Thyroid gland (tissue), 4 donors: ENCODE measurements around the gene SPEG. TPM values are rescaled to one million over a fixed set of nuclear protein-coding genes. Genes with fewer than 3 reads are reported as not detected.

Source experiments
- DNase-seq, 2 donors: peaks; one replicate each; pipeline ENCODE4 v3.0.0-alpha.2; 2019
- H3K27ac ChIP-seq, 3 donors: fragments of 200-600 bp; sonication (generic); 1 replicate in 2 of 3; 2 replicates in 1 of 3; pipeline ENCODE4 v1.5.1; 2016 to 2019; ENCODE audit warnings: mild to moderate bottlenecking in 1 of 3, moderate library complexity in 1 of 3
- H3K27me3 ChIP-seq: fragments of 200-600 bp; sonication (generic); one replicate; pipeline ENCODE4 v1.5.1; 2019
- H3K36me3 ChIP-seq, 2 donors: fragments of 200-600 bp; sonication (generic); one replicate each; pipeline ENCODE4 v1.5.1; 2016 to 2019
- H3K4me1 ChIP-seq, 2 donors: fragments of 200-600 bp; sonication (generic); one replicate each; pipeline ENCODE4 v1.5.1; 2017 to 2019
- H3K4me3 ChIP-seq, 3 donors: fragments of 200-600 bp; sonication (generic); replicated peaks in 1 of 3; 1 replicate in 2 of 3; 2 replicates in 1 of 3; pipeline ENCODE4 v1.5.1; 2016; ENCODE audit warnings: mild to moderate bottlenecking in 1 of 3
- H3K9me3 ChIP-seq: fragments of 200-600 bp; sonication (generic); one replicate; pipeline ENCODE4 v1.5.1; 2017
- POLR2A ChIP-seq, 2 donors: fragments of 450-650 bp; IDR thresholded peaks; one replicate each; pipeline ENCODE4 v1.6.1; 2017; ENCODE audit warnings: antibody characterized with exemption in 2 of 2, mild to moderate bottlenecking in 2 of 2, moderate library complexity in 1 of 2
- WGBS, 2 donors: methylation state at CpG; one replicate each; pipeline ENCODE4 v1.1.5; 2017; 5-methylcytosine and 5-hydroxymethylcytosine counted together
- intact Hi-C: fragments of 100-400 bp; cut with DNase I; formaldehyde crosslinking; loops from one replicate; pipeline ENCODE4 v1.15.1; 2023
- total RNA-seq, 4 donors: library from RNA; depleted of rRNA; stranded (reverse); fragments of >200 nt; gene quantifications; one replicate each; pipeline ENCODE4 v1.2.3, GENCODE V29; 2016
- TF ChIP-seq, protein P1 (sequence below), 6 experiments: fragments of 200-600 bp in 3 of 6; fragments of 450-650 bp in 3 of 6; sonication (generic) in 3 of 6; IDR thresholded peaks; one replicate each; pipeline ENCODE4 v1.5.1; 2016 to 2019; ENCODE audit warnings: antibody characterized with exemption in 6 of 6, mild to moderate bottlenecking in 2 of 6, inconsistent platforms in 1 of 6, moderate library complexity in 1 of 6

Gene SPEG
- total RNA-seq, 4 donors from 2014 or later: 1.9 to 3.5 (median 3.3) TPM

GRCh38 chr2:219538956-219539788 is 104.5 kb downstream of the SPEG start:
- Histone ChIP-seq H3K27me3 (no peaks in the 10 kb centered on the region), H3K27ac (no peak overlapping the region), H3K9me3 (no peaks in the 10 kb centered on the region), H3K4me3 (no peak overlapping the region), H3K36me3 (peaks cover 14 to 17% of the 10 kb centered on the region in 2 donors), H3K4me1 (peaks cover 15 to 19% of the 10 kb centered on the region in 2 donors)
- WGBS, 2 donors: 84 to 91% methylated on average over 18 to 25 of the region's 32 CpGs
- intact Hi-C loops: no loop called here
- no peak for DNase-seq
- no peak for TF ChIP-seq POLR2A (IDR thresholded peaks at IDR 0.05)
- TF ChIP-seq, protein P1, sequence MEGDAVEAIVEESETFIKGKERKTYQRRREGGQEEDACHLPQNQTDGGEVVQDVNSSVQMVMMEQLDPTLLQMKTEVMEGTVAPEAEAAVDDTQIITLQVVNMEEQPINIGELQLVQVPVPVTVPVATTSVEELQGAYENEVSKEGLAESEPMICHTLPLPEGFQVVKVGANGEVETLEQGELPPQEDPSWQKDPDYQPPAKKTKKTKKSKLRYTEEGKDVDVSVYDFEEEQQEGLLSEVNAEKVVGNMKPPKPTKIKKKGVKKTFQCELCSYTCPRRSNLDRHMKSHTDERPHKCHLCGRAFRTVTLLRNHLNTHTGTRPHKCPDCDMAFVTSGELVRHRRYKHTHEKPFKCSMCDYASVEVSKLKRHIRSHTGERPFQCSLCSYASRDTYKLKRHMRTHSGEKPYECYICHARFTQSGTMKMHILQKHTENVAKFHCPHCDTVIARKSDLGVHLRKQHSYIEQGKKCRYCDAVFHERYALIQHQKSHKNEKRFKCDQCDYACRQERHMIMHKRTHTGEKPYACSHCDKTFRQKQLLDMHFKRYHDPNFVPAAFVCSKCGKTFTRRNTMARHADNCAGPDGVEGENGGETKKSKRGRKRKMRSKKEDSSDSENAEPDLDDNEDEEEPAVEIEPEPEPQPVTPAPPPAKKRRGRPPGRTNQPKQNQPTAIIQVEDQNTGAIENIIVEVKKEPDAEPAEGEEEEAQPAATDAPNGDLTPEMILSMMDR (IDR thresholded peaks at IDR 0.05): no peak

DNA sequence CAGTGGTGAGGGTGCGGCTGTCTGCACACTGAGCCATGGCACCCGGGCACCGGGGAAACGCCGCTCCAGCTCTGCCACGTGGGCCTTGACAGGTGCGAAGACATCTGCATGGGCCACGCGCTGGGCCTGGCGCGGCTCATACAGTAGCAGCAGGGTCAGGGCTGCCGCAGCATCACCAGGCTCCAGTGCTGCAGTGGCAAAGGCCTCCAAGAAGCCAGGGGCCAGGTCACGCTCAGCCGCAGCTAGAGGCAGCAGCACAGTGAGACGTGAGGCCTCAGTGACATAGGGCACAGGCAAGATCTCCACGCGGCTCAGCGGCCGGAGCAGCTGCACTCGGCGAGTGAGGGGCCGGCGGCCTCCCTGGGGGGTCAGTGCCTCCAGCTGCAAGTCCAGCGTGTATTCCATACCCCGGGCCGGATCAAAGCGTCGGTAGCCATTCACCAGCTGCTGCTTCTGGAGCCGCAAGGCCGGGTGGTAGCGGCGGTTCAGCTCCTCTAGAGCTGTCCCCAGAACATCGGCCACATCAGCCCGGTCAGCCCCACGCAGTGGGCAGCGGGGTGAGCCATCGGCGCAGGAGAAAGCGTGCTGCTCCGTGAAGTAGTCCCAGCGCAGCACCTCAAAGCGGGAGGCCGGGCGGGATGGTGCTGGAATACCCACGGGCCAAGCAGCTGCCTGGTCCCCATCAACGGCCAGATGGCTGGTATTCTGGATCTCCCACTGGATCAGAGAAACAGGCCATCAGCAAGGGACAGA is 105.5 kb downstream of the SPEG start:
- 92% methylated on average over 26 to 44 of the region's 46 CpGs for WGBS, 2 donors
- DNase-seq: no peak

DNA sequence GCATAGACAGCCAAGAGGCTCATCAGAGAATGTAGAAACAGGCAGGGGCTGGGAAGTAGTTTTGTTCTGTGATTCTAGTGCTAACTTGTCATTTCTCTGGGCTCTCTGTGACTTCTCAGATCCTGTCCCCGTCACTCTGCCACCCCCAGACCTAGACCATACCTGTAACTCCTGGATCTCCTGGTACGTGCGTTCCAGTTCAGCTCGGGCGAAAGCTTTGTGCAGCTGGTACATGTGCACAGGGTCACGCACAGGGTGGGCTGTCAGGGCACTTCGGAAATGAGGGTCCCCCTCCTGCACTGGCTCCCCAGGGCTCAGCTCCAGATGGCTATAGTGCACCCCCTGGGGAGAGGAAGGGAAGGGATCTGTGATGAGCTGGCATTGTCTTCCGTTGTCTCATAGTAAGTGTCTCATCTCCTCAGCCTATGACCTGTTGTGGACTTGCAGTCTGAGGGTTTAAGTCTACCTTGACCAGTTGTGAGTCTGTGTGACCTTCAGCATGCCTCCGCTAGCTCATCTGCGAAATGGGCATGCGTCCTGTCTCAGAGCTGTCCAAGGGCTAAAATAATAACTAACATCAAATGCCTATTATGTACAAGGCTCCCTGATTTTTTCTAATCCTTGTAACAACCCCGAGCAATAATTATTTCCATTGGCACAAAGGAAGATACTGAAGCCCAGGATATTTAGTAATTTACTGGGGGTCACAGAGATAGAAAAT is 106.3 kb downstream of the SPEG start:
- no peak for DNase-seq
- intact Hi-C loops: loop anchor here (2.0 to 5.0 kb wide), 2 partner anchors 102 to 146 kb away; no protein-coding TSS in a partner anchor
- H3K36me3 ChIP-seq: peaks cover 14 to 17% of the 10 kb centered on the region in 2 donors
- H3K27ac ChIP-seq: no peak overlapping the region
- H3K4me3 ChIP-seq: no peak overlapping the region
- no peaks in the 10 kb centered on the region for H3K27me3 ChIP-seq
- 92% methylated on average over 12 of the region's 12 CpGs for WGBS, 2 donors
- no peak for TF ChIP-seq POLR2A (IDR thresholded peaks at IDR 0.05)
- TF ChIP-seq, protein P1 (IDR thresholded peaks at IDR 0.05): no peak
- no peaks in the 10 kb centered on the region for H3K9me3 ChIP-seq
- peaks cover 21 to 24% of the 10 kb centered on the region in 2 donors for H3K4me1 ChIP-seq

More for the DNA sequence above, 105.5 kb downstream of the SPEG start:
- peaks cover 21 to 24% of the 10 kb centered on the region in 2 donors for H3K4me1 ChIP-seq
- no peak overlapping the region for H3K27ac ChIP-seq
- H3K4me3 ChIP-seq: no peak overlapping the region
- no peak for TF ChIP-seq POLR2A (IDR thresholded peaks at IDR 0.05)
- TF ChIP-seq, protein P1 (IDR thresholded peaks at IDR 0.05): no peak
- intact Hi-C loops: loop anchor here (2.0 to 5.0 kb wide), 2 partner anchors 103 to 147 kb away; no protein-coding TSS in a partner anchor
- H3K27me3 ChIP-seq: no peaks in the 10 kb centered on the region
- H3K9me3 ChIP-seq: no peaks in the 10 kb centered on the region
- H3K36me3 ChIP-seq: peaks cover 14 to 17% of the 10 kb centered on the region in 2 donors

DNA sequence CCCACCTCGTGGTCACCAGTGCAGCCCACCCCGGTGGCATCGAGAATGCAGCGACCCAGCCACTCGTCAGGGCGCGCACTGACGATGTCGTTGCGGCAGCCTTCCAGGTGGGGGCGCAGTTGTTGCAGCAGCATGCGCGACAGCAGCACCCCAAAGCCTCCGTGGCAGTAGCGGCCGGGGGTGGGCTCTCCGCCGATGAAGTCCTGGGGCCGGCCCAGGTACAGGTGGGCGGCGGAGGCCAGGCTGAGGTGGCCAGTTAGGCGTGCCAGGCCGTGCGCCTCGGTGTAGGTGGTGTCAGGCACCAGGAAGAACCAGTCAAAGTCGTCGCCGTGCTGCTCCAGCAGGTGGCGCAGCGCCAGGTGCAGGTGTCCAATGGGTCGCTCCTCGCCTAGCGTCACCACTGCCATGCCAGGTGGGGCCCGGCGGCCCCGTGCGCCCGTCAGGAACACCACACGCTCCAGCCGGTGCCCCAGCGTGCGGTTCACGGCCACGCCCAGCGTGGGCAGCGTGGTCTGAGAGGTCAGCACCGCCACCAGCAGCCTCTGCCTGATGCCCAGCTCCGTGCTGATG is 107.1 kb downstream of the SPEG start:
- H3K4me3 ChIP-seq: peak overlapping the region in 1 of 3 donors; percentile 15
- DNase-seq: peak; percentile 93
- TF ChIP-seq POLR2A (IDR thresholded peaks at IDR 0.05): peak in 1 of 2 donors; percentile 19
- TF ChIP-seq, protein P1 (IDR thresholded peaks at IDR 0.05): peak; percentile 92 to 99 (median 97)
- peaks cover 14 to 17% of the 10 kb centered on the region in 2 donors for H3K36me3 ChIP-seq
- no peaks in the 10 kb centered on the region for H3K27me3 ChIP-seq
- H3K9me3 ChIP-seq: no peaks in the 10 kb centered on the region
- peaks cover 21 to 24% of the 10 kb centered on the region in 2 donors for H3K4me1 ChIP-seq
- WGBS, 2 donors: 6 to 20% methylated on average over 9 to 13 of the region's 48 CpGs
- H3K27ac ChIP-seq: no peak overlapping the region
- intact Hi-C loops: loop anchor here (2.0 to 5.0 kb wide), 2 partner anchors 101 to 146 kb away; no protein-coding TSS in a partner anchor
